Epithelial cell of esophagus (primary cell): ENCODE data around the gene QRFP.

Source experiments
- DNase-seq: peaks from one replicate; pipeline ENCODE4 v3.0.0; 2010; ENCODE audit warnings: low read depth
- H3K4me3 ChIP-seq: 2 replicates; pipeline ENCODE4 v1.5.1; 2011; ENCODE audit warnings: mild to moderate bottlenecking, low read length, control low read depth
- TF ChIP-seq, protein P1 (sequence below): IDR thresholded peaks from 2 replicates; pipeline ENCODE4 v1.5.1; 2011; ENCODE audit warnings: low read depth, mild to moderate bottlenecking, low read length, control low read depth, inconsistent platforms; ENCODE audit not compliant: insufficient read depth; ENCODE audit errors: missing control alignments

QRFP gene

DNA sequence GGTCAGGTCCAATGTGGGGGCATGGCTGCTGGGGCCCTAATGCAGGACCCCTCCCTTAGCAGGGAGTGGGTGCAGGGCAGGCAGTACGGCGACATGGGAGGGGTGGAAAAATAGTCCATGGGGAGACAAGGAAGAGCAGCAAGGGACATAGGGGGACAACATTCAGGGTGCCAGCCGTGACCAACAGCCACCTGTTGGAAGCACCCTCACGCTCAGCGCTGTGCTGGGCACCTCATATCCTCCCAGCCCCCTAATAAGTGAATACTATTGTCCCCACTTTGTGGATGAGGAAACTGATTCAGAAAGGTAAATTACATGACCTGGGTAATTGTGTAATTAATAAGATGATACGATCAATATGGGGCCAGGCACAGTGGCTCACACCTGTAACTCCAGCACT lies 45.5 kb upstream of the QRFP start:
- TF ChIP-seq, protein P1, sequence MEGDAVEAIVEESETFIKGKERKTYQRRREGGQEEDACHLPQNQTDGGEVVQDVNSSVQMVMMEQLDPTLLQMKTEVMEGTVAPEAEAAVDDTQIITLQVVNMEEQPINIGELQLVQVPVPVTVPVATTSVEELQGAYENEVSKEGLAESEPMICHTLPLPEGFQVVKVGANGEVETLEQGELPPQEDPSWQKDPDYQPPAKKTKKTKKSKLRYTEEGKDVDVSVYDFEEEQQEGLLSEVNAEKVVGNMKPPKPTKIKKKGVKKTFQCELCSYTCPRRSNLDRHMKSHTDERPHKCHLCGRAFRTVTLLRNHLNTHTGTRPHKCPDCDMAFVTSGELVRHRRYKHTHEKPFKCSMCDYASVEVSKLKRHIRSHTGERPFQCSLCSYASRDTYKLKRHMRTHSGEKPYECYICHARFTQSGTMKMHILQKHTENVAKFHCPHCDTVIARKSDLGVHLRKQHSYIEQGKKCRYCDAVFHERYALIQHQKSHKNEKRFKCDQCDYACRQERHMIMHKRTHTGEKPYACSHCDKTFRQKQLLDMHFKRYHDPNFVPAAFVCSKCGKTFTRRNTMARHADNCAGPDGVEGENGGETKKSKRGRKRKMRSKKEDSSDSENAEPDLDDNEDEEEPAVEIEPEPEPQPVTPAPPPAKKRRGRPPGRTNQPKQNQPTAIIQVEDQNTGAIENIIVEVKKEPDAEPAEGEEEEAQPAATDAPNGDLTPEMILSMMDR, result no peak
- no peak overlapping the region for H3K4me3 ChIP-seq
- DNase-seq, result no peak

DNA sequence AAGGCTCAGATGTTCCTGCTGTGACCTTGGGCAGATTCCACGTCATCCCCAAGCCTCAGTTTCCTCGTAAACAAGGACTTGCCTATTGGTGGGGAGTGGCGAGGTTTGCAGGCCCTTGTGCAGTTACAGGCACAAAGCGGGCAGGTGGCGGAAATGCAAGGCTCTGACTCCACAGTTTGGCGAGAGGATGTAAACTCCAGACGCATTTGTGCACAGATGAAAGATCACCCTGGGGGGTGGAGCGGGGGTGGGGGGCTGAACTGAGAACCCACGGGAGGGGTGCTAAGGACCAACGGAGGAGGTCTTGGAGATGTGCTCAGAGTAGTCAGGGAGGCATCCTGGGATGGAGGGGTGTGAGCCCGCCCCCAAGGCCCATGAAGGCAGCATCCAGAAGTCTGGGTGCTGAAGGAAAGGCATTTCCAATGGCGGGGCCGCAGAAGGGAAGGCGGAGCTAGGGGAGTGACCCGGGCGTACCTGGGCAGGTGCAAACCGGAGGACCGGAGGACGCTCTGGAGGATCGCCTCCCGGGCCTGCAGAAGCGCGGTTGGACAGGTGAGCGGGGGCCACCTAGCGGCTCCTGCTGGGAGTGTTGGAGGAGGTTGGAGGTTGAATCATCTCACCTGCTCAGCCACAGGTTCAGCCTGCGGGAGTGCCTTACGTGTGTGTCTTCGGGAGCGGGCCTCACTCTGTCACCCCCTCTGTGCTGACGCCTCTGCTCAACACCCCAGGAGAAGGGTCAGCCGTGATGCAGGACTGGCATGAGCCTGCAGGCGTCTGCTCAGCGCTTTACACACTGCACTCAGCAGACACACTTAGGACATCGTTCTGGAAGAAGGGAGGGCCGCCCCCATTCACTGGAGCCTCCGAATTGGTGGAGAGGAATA lies 44.3 kb upstream of the QRFP start:
- H3K4me3 ChIP-seq, result no peak overlapping the region
- TF ChIP-seq, protein P1, result peak; percentile 87
- peak; percentile 95 for DNase-seq

DNA sequence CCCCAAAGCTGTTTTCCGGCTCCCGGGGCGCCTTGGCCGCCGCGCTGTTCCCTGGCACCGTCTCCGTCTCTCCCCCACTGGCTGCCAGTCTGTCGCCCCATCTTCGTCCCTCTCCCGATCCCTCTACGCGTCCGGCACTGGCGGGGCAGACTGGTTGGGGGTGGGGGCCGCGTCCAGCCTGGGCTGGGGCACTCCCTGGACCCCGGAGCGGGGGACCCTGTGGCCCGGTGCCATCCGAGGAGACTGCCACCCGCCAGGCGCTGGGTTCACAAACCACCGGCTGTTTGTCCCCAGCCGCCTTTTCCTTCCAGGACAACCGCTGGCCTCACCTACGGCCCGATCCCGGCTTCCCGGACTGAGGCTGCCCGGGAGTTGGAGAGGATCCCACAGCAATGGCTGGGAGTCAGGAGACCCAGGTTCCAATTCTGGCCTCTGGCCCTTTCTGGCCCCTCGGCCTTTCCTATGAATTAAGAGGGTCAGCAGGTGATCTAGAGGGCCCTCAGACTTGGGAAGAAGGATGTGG lies 43.5 kb upstream of the QRFP start:
- no peak overlapping the region for H3K4me3 ChIP-seq

DNA sequence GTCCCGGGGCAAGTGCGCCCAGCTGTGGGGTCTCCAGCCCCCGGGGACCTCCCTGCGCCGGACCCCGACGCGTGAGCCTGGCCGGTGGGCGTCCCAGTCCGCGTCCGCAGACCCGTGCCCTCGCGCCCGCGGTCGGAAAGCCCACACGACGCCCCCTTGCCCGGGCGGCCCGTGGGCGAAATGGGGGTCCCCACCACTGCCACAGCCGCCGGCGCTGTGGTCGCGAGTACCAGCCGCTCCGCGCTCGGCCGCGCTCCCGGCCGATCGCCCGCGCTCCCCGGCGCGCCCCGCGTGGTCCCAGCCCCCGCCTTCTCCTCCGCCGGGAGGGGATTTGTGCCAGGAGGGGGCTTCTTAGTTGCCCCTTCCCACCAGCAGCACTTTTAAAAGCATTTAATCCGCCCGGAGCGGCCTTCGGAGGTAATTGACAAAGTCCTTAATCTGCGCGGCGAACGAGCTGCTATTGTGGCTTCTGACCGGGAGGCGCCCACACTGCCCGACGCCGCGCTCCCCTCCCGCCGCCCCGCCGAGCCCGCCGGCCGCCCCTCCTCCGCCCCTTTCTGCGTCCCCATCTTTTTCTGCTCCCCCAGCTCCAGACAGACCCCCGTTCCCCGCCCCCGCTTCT lies 42.9 kb upstream of the QRFP start:
- TF ChIP-seq, protein P1, result no peak
- peak; percentile 32 for DNase-seq
- H3K4me3 ChIP-seq, result peak overlapping the region; percentile 42

More for the DNA sequence above, 43.5 kb upstream of the QRFP start:
- no peak for DNase-seq
- TF ChIP-seq, protein P1, result no peak

DNA sequence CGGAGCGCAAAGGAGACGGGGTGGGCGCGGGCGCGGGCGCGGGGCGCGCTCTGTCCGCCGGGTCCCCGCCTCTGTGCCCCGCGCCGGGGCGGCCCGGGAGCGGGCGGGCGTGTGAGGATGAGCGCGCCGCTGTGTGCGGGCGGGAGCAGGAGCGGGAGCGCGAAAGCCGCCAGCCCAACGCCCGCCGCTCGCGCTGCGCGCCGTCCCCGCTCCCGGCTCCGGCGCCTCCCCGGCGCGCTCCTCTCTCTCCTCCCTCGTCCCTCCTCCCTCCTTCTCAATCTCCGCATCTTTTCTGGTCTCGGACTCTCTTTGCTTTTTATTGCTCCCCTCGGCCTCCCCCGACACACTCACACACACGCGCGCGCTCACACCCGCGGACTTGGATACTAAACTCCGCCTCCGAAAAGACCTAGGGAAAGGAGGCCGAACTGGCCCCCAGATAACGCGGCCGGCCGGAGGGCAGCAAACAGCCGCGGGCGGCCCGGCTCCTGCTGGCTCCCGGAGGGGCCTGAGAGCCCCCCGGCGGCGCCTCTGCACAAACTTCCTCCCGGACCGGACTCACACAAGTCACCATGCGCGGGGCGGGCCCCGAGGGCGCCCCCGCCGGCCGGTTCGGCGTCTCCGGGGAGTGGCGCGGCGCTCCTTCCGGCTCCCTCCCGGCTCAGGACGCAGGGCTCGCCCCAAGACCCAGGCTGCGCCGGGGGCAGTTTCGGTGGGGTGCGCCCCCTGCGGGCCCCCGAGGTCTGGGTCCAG lies 42.2 kb upstream of the QRFP start, which contains the start of gene FIBCD1:
Gene FIBCD1, minus strand, starts transcription at position 596 of the 753 bp plus-strand sequence. CDS start 640 bp downstream, outside the sequence.
- DNase-seq, result peak; percentile 52
- H3K4me3 ChIP-seq, result peak within 1 kb of the TSS; percentile 42
- TF ChIP-seq, protein P1, result no peak

DNA sequence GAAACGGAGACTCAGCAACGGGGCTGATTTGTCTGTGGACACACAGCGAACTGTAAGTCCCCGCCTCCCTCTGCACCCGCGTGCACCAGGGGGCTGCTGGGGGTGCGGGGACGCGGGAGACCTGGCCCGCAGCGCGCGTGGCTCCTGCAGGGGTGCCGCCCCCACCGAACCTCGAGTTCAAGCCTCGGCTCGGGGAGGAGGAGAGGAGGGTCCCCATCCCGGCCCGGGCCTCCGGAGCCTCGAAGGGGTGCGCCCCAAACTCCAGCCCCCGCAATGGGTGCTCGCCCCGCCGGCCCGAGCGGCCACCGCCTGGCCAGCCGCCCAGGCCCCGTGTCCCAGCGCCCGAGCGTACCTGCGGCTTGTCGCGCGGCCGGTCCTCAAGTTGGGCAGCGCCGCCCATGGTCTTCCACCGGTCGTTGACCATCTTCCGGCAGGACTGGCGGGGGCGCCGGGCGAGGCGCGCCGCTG lies 41.6 kb upstream of the QRFP start:
- H3K4me3 ChIP-seq, result no peak overlapping the region
- TF ChIP-seq, protein P1, result no peak

More for the DNA sequence above, 41.6 kb upstream of the QRFP start:
- DNase-seq, result no peak
